ENCODE results near the gene SCLT1. TPM values are rescaled to one million over a fixed set of nuclear protein-coding genes. Genes with fewer than 3 reads are reported as not detected.

Gene SCLT1
- polyA plus RNA-seq, 1 donor (not counting 4 experiments of a cell fraction or from before 2014, with no cell fraction given), result 5.8 TPM

- no peak for DNase-seq (ENCODE audit: low read depth, low spot score)
- no peak overlapping the region for H3K27ac ChIP-seq (ENCODE audit: control insufficient read depth, insufficient read depth, low read length)
- H3K4me3 ChIP-seq (ENCODE audit: control insufficient read depth in 2 of 3, extremely low read depth in 1 of 3, insufficient read depth in 2 of 3, low read depth in 1 of 3, low read length in 3 of 3), result no peak overlapping the region
- H3K4me1 ChIP-seq (ENCODE audit: control insufficient read depth, extremely low read depth, insufficient read depth, low read length), result no peaks in the 10 kb centered on the region
- no peak overlapping the region for H2AFZ ChIP-seq (ENCODE audit: control insufficient read depth, low read length)
- no peak overlapping the region for H3K4me2 ChIP-seq (ENCODE audit: control insufficient read depth, extremely low read depth, insufficient read depth, low read depth, low read length)
- H3K9me1 ChIP-seq (ENCODE audit: control insufficient read depth, extremely low read depth, insufficient read depth, low read length), result no peaks in the 10 kb centered on the region
- H3K79me2 ChIP-seq (ENCODE audit: control insufficient read depth, insufficient read depth, low read length), result no peaks in the 10 kb centered on the region
- no peaks in the 10 kb centered on the region for H4K20me1 ChIP-seq (ENCODE audit: control insufficient read depth, extremely low read depth, insufficient read depth, low read length)
- FAIRE-seq, result no peak
- dilution Hi-C loops (cut with MboI; ENCODE audit: extremely low pct_ligation_motif_present, low sequenced_read_pairs), result no loop called here
- H3K36me3 ChIP-seq (ENCODE audit: control insufficient read depth in 2 of 2, extremely low read depth in 1 of 2, insufficient read depth in 2 of 2, low read length in 2 of 2), result no peaks in the 10 kb centered on the region
- H3K27me3 ChIP-seq (ENCODE audit: control insufficient read depth, extremely low read depth, insufficient read depth, low read length), result no peaks in the 10 kb centered on the region
- TF ChIP-seq, protein P1, sequence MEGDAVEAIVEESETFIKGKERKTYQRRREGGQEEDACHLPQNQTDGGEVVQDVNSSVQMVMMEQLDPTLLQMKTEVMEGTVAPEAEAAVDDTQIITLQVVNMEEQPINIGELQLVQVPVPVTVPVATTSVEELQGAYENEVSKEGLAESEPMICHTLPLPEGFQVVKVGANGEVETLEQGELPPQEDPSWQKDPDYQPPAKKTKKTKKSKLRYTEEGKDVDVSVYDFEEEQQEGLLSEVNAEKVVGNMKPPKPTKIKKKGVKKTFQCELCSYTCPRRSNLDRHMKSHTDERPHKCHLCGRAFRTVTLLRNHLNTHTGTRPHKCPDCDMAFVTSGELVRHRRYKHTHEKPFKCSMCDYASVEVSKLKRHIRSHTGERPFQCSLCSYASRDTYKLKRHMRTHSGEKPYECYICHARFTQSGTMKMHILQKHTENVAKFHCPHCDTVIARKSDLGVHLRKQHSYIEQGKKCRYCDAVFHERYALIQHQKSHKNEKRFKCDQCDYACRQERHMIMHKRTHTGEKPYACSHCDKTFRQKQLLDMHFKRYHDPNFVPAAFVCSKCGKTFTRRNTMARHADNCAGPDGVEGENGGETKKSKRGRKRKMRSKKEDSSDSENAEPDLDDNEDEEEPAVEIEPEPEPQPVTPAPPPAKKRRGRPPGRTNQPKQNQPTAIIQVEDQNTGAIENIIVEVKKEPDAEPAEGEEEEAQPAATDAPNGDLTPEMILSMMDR (optimal IDR thresholded peaks at IDR 0.05 in 1 of 3, IDR thresholded peaks at IDR 0.05 in 1 of 3, conservative IDR thresholded peaks at IDR 0.05 in 1 of 3; ENCODE audit: extremely low read depth in 1 of 3, insufficient read depth in 2 of 3, low read length in 3 of 3), result no peak
- TF ChIP-seq EZH2 (IDR thresholded peaks at IDR 0.05; ENCODE audit: low read length), result no peak
- H3K9ac ChIP-seq (ENCODE audit: control insufficient read depth, extremely low read depth, insufficient read depth, low read length), result no peak overlapping the region
- H3K9me3 ChIP-seq (ENCODE audit: control insufficient read depth, low read depth, low read length), result no peaks in the 10 kb centered on the region
Observed at GRCh38 chr4:129014566-129015509, 78.5 kb downstream of the SCLT1 start.

DNA sequence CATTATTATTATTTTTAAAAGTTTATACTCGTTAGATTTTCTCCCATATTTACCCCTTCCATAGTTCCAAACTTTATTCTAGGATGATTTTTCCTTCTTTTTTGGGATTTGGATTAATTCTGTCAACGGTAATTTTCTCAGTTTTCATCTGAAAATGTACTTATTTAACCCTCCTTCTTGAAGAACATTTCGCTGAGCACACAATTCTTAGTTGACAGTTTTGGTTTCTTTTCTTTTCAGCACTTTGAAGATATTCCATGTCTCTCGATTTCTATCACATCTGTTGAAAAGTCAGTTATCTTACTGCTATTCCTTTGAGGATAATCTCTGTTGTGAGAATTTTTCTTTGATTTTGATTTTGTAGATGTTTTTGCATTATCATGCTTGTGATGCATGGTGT lies 85.2 kb downstream of the SCLT1 start:
- no peak for FAIRE-seq
- Histone ChIP-seq H3K4me2 (ENCODE audit: control insufficient read depth, extremely low read depth, insufficient read depth, low read depth, low read length) (no peak overlapping the region), H3K27me3 (ENCODE audit: control insufficient read depth, extremely low read depth, insufficient read depth, low read length) (no peaks in the 10 kb centered on the region), H4K20me1 (ENCODE audit: control insufficient read depth, extremely low read depth, insufficient read depth, low read length) (no peaks in the 10 kb centered on the region), H2AFZ (ENCODE audit: control insufficient read depth, low read length) (no peak overlapping the region), H3K4me3 (ENCODE audit: control insufficient read depth in 2 of 3, extremely low read depth in 1 of 3, insufficient read depth in 2 of 3, low read depth in 1 of 3, low read length in 3 of 3) (no peak overlapping the region), H3K9ac (ENCODE audit: control insufficient read depth, extremely low read depth, insufficient read depth, low read length) (no peak overlapping the region), H3K36me3 (ENCODE audit: control insufficient read depth in 2 of 2, extremely low read depth in 1 of 2, insufficient read depth in 2 of 2, low read length in 2 of 2) (no peaks in the 10 kb centered on the region), H3K9me3 (ENCODE audit: control insufficient read depth, low read depth, low read length) (no peaks in the 10 kb centered on the region), H3K27ac (ENCODE audit: control insufficient read depth, insufficient read depth, low read length) (no peak overlapping the region), H3K9me1 (ENCODE audit: control insufficient read depth, extremely low read depth, insufficient read depth, low read length) (no peaks in the 10 kb centered on the region), H3K4me1 (ENCODE audit: control insufficient read depth, extremely low read depth, insufficient read depth, low read length) (no peaks in the 10 kb centered on the region), H3K79me2 (ENCODE audit: control insufficient read depth, insufficient read depth, low read length) (no peaks in the 10 kb centered on the region)
- TF ChIP-seq, protein P1 (optimal IDR thresholded peaks at IDR 0.05 in 1 of 3, IDR thresholded peaks at IDR 0.05 in 1 of 3, conservative IDR thresholded peaks at IDR 0.05 in 1 of 3; ENCODE audit: extremely low read depth in 1 of 3, insufficient read depth in 2 of 3, low read length in 3 of 3), result no peak
- TF ChIP-seq EZH2 (IDR thresholded peaks at IDR 0.05; ENCODE audit: low read length), result no peak
- no peak for DNase-seq (ENCODE audit: low read depth, low spot score)
- dilution Hi-C loops (cut with MboI; ENCODE audit: extremely low pct_ligation_motif_present, low sequenced_read_pairs), result no loop called here

All from keratinocyte (primary cell).